Measurements from ENCODE around the gene ARHGAP44.

The ARHGAP44 gene

GRCh38 chr17:12911239-12911638 is 121.9 kb downstream of the ARHGAP44 start:
- H2AFZ ChIP-seq (ENCODE audit: low read length), result no peak overlapping the region
- no peak overlapping the region for H3K9ac ChIP-seq (ENCODE audit: low read depth, low read length, poor library complexity, severe bottlenecking)
- TF ChIP-seq CTCF (conservative IDR thresholded peaks at IDR 0.05; ENCODE audit: low read length), result no peak
- TF ChIP-seq EZH2phosphoT487 (IDR thresholded peaks at IDR 0.05; ENCODE audit: borderline replicate concordance), result no peak
- H3K4me2 ChIP-seq (ENCODE audit: low read depth, low read length, poor library complexity, severe bottlenecking), result no peak overlapping the region
- no peaks in the 10 kb centered on the region for H3K4me1 ChIP-seq (ENCODE audit: insufficient read depth, low read length, poor library complexity, severe bottlenecking)
- H3K4me3 ChIP-seq (ENCODE audit: low read length, poor library complexity, severe bottlenecking), result no peak overlapping the region
- H3K9me3 ChIP-seq (ENCODE audit: insufficient read depth, low read depth, low read length), result peaks cover 16% of the 10 kb centered on the region; the same call in 1 of the 2 replicates
- H3K36me3 ChIP-seq (ENCODE audit: insufficient read depth, low read length), result no peaks in the 10 kb centered on the region
- no peaks in the 10 kb centered on the region for H4K20me1 ChIP-seq (ENCODE audit: insufficient read depth, low read length, poor library complexity, severe bottlenecking)
- no peaks in the 10 kb centered on the region for H3F3A ChIP-seq (ENCODE audit: low read depth)
- H3K9me2 ChIP-seq (replicated peaks; ENCODE audit: low read depth, low read length), result no peaks in the 10 kb centered on the region
- H3K79me2 ChIP-seq (ENCODE audit: insufficient read depth, low read length), result no peaks in the 10 kb centered on the region
- no peaks in the 10 kb centered on the region for H3K27me3 ChIP-seq (ENCODE audit: insufficient read depth, low read length, poor library complexity, severe bottlenecking)

- Histone ChIP-seq H3K79me2 (ENCODE audit: insufficient read depth, low read length) (no peaks in the 10 kb centered on the region), H3K4me1 (ENCODE audit: insufficient read depth, low read length, poor library complexity, severe bottlenecking) (no peaks in the 10 kb centered on the region), H3K9me3 (ENCODE audit: insufficient read depth, low read depth, low read length) (peaks cover 9% of the 10 kb centered on the region; the same call in 1 of the 2 replicates), H4K20me1 (ENCODE audit: insufficient read depth, low read length, poor library complexity, severe bottlenecking) (no peaks in the 10 kb centered on the region), H2AFZ (ENCODE audit: low read length) (no peak overlapping the region), H3K9ac (ENCODE audit: low read depth, low read length, poor library complexity, severe bottlenecking) (no peak overlapping the region), H3K36me3 (ENCODE audit: insufficient read depth, low read length) (no peaks in the 10 kb centered on the region), H3K27me3 (ENCODE audit: insufficient read depth, low read length, poor library complexity, severe bottlenecking) (no peaks in the 10 kb centered on the region), H3K4me2 (ENCODE audit: low read depth, low read length, poor library complexity, severe bottlenecking) (no peak overlapping the region), H3K4me3 (ENCODE audit: low read length, poor library complexity, severe bottlenecking) (no peak overlapping the region), H3K9me2 (replicated peaks; ENCODE audit: low read depth, low read length) (no peaks in the 10 kb centered on the region), H3F3A (ENCODE audit: low read depth) (no peaks in the 10 kb centered on the region)
- TF ChIP-seq CTCF (conservative IDR thresholded peaks at IDR 0.05; ENCODE audit: low read length) (no peak), EZH2phosphoT487 (IDR thresholded peaks at IDR 0.05; ENCODE audit: borderline replicate concordance) (no peak)
Measured at GRCh38 chr17:12917399-12917798, 128.1 kb downstream of the ARHGAP44 start.

- Histone ChIP-seq H3F3A (ENCODE audit: low read depth) (no peaks in the 10 kb centered on the region), H3K4me1 (ENCODE audit: insufficient read depth, low read length, poor library complexity, severe bottlenecking) (no peaks in the 10 kb centered on the region), H3K4me3 (ENCODE audit: low read length, poor library complexity, severe bottlenecking) (no peak overlapping the region), H4K20me1 (ENCODE audit: insufficient read depth, low read length, poor library complexity, severe bottlenecking) (no peaks in the 10 kb centered on the region), H2AFZ (ENCODE audit: low read length) (no peak overlapping the region), H3K79me2 (ENCODE audit: insufficient read depth, low read length) (no peaks in the 10 kb centered on the region), H3K9me3 (ENCODE audit: insufficient read depth, low read depth, low read length) (peaks cover 6% of the 10 kb centered on the region; the same call in 1 of the 2 replicates), H3K36me3 (ENCODE audit: insufficient read depth, low read length) (no peaks in the 10 kb centered on the region), H3K4me2 (ENCODE audit: low read depth, low read length, poor library complexity, severe bottlenecking) (no peak overlapping the region), H3K9me2 (replicated peaks; ENCODE audit: low read depth, low read length) (no peaks in the 10 kb centered on the region), H3K9ac (ENCODE audit: low read depth, low read length, poor library complexity, severe bottlenecking) (no peak overlapping the region), H3K27me3 (ENCODE audit: insufficient read depth, low read length, poor library complexity, severe bottlenecking) (no peaks in the 10 kb centered on the region)
- TF ChIP-seq EZH2phosphoT487 (IDR thresholded peaks at IDR 0.05; ENCODE audit: borderline replicate concordance) (no peak), CTCF (conservative IDR thresholded peaks at IDR 0.05; ENCODE audit: low read length) (no peak)
Measured at GRCh38 chr17:12918142-12918541, 128.8 kb downstream of the ARHGAP44 start.
